ENCODE results near the gene MAP3K2. TPM values are rescaled to one million over a fixed set of nuclear protein-coding genes. Genes with fewer than 3 reads are reported as not detected.

MAP3K2 gene
- total and polyA plus RNA-seq, 4 donors = 5.9 to 46.2 (median 17.0) TPM

- H3K4me1 ChIP-seq (ENCODE audit: control insufficient read depth in 4 of 4, insufficient read depth in 4 of 4, low read length in 3 of 4) = no peaks in the 10 kb centered on the region
- peaks cover 6 to 55% (median 53%) of the 10 kb centered on the region in 4 donors for H3K36me3 ChIP-seq (ENCODE audit: control insufficient read depth in 4 of 4, insufficient read depth in 3 of 4, low read depth in 1 of 4, low read length in 3 of 4)
- no peak overlapping the region for H3K27ac ChIP-seq (ENCODE audit: low read depth in 1 of 2, low read length in 2 of 2)
- DNase-seq (ENCODE audit: low spot score) = no peak
- no peak overlapping the region for H3K9ac ChIP-seq (ENCODE audit: low read depth in 1 of 2, low read length in 2 of 2)
- 93% methylated on average over 4 of the region's 4 CpGs for WGBS
- H3K4me3 ChIP-seq (ENCODE audit: low read depth in 1 of 3, low read length in 3 of 3) = no peak overlapping the region
- no peaks in the 10 kb centered on the region for H3K27me3 ChIP-seq (ENCODE audit: control insufficient read depth in 4 of 4, insufficient read depth in 4 of 4, low read length in 3 of 4)
- H3K9me3 ChIP-seq (ENCODE audit: control insufficient read depth in 4 of 4, low read length in 3 of 4) = no peaks in the 10 kb centered on the region
- no peak for TF ChIP-seq NR2F2 (IDR thresholded peaks at IDR 0.05)
- TF ChIP-seq, protein P1, sequence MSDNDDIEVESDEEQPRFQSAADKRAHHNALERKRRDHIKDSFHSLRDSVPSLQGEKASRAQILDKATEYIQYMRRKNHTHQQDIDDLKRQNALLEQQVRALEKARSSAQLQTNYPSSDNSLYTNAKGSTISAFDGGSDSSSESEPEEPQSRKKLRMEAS (IDR thresholded peaks at IDR 0.05) = no peak
- TF ChIP-seq, protein P2, sequence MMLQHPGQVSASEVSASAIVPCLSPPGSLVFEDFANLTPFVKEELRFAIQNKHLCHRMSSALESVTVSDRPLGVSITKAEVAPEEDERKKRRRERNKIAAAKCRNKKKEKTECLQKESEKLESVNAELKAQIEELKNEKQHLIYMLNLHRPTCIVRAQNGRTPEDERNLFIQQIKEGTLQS (IDR thresholded peaks at IDR 0.05) = no peak
- TF ChIP-seq FOXA1 (IDR thresholded peaks at IDR 0.05) = no peak
- no peak for TF ChIP-seq FOXA2 (IDR thresholded peaks at IDR 0.05)
- no peak for TF ChIP-seq ZBTB33 (IDR thresholded peaks at IDR 0.05)
- no peak for TF ChIP-seq SP1 (IDR thresholded peaks at IDR 0.05)
- no peak for TF ChIP-seq EGR1 (IDR thresholded peaks at IDR 0.05; ENCODE audit: low read depth in 2 of 2)
- no peak for TF ChIP-seq JUND (IDR thresholded peaks at IDR 0.05)
- TF ChIP-seq REST (IDR thresholded peaks at IDR 0.05) = no peak
- no peak for TF ChIP-seq TAF1 (conservative IDR thresholded peaks at IDR 0.05)
- TF ChIP-seq GABPA (IDR thresholded peaks at IDR 0.05 in 1 of 2, conservative IDR thresholded peaks at IDR 0.05 in 1 of 2) = no peak
- TF ChIP-seq CTCF (IDR thresholded peaks at IDR 0.05; ENCODE audit: low read depth, low read length, missing input control) = no peak
- no peak for TF ChIP-seq YY1 (IDR thresholded peaks at IDR 0.05)
- TF ChIP-seq RAD21 (IDR thresholded peaks at IDR 0.05) = no peak
- no peak for TF ChIP-seq HNF4G (IDR thresholded peaks at IDR 0.05)
- TF ChIP-seq HNF4A (conservative IDR thresholded peaks at IDR 0.05) = no peak
- no peak for TF ChIP-seq RXRA (IDR thresholded peaks at IDR 0.05)
Measured at GRCh38 chr2:127309468-127309867, 78.3 kb downstream of the MAP3K2 start.

All from liver (tissue), 9 donors.